Liver (tissue), 9 donors: Measurements from ENCODE around the gene SAMD4A. TPM values are rescaled to one million over a fixed set of nuclear protein-coding genes. Genes with fewer than 3 reads are reported as not detected.

Experiments used
- DNase-seq: peaks from one replicate; pipeline ENCODE4 v3.0.0-alpha.2; 2017; ENCODE audit warnings: low spot score
- H3K27ac ChIP-seq, 2 donors: one replicate each; pipeline ENCODE4 v1.7.0; 2013; ENCODE audit warnings: inconsistent platforms in 2 of 2, low read length in 2 of 2, control low read depth in 1 of 2, low read depth in 1 of 2, mild to moderate bottlenecking in 1 of 2
- H3K27me3 ChIP-seq, 4 donors: one replicate each; pipeline versions ENCODE4 v1.6.1 to v1.7.0; 2013; ENCODE audit warnings: low read length in 3 of 4, inconsistent platforms in 1 of 4, mild to moderate bottlenecking in 1 of 4, moderate library complexity in 1 of 4; ENCODE audit not compliant: control insufficient read depth in 4 of 4, insufficient read depth in 4 of 4
- H3K36me3 ChIP-seq, 4 donors: one replicate each; pipeline versions ENCODE4 v1.6.1 to v1.7.0; 2013; ENCODE audit warnings: low read length in 3 of 4, mild to moderate bottlenecking in 3 of 4, low read depth in 1 of 4, moderate library complexity in 1 of 4; ENCODE audit not compliant: control insufficient read depth in 4 of 4, insufficient read depth in 3 of 4
- H3K4me1 ChIP-seq, 4 donors: one replicate each; pipeline versions ENCODE4 v1.6.1 to v1.7.0; 2013; ENCODE audit warnings: low read length in 3 of 4, mild to moderate bottlenecking in 3 of 4, moderate library complexity in 1 of 4; ENCODE audit not compliant: control insufficient read depth in 4 of 4, insufficient read depth in 4 of 4
- H3K4me3 ChIP-seq, 3 donors: one replicate each; pipeline versions ENCODE4 v1.6.1 to v1.7.0; 2013; ENCODE audit warnings: low read length in 3 of 3, control low read depth in 1 of 3, low read depth in 1 of 3, mild to moderate bottlenecking in 1 of 3
- H3K9ac ChIP-seq, 2 donors: one replicate each; pipeline ENCODE4 v1.7.0; 2013; ENCODE audit warnings: low read length in 2 of 2, mild to moderate bottlenecking in 2 of 2, moderate library complexity in 2 of 2, control low read depth in 1 of 2, low read depth in 1 of 2
- H3K9me3 ChIP-seq, 4 donors: one replicate each; pipeline versions ENCODE4 v1.6.1 to v1.7.0; 2013; ENCODE audit warnings: low read length in 3 of 4; ENCODE audit not compliant: control insufficient read depth in 4 of 4
- CTCF ChIP-seq: fragments of 150-350 bp; IDR thresholded peaks from 2 replicates; pipeline ENCODE4 v1.5.1; 2017; ENCODE audit warnings: improper control_type of control experiment, low read depth, low read length; ENCODE audit not compliant: missing input control
- EGR1 ChIP-seq, 2 donors: IDR thresholded peaks; 2 replicates each; pipeline ENCODE4 v1.6.1; 2016 to 2018; ENCODE audit warnings: antibody characterized with exemption in 2 of 2, low read depth in 2 of 2
- FOXA1 ChIP-seq: IDR thresholded peaks from 2 replicates; pipeline ENCODE4 v1.6.1; 2016; ENCODE audit warnings: antibody characterized with exemption
- FOXA2 ChIP-seq: IDR thresholded peaks from 2 replicates; pipeline ENCODE4 v1.6.1; 2016; ENCODE audit warnings: antibody characterized with exemption
- GABPA ChIP-seq, 2 donors: IDR thresholded peaks in 1 of 2; conservative IDR thresholded peaks in 1 of 2; 2 replicates each; pipeline ENCODE4 v1.6.1; 2016; ENCODE audit warnings: antibody characterized with exemption in 2 of 2, mild to moderate bottlenecking in 1 of 2, moderate library complexity in 1 of 2
- HNF4A ChIP-seq, 2 donors: conservative IDR thresholded peaks; 2 replicates each; pipeline ENCODE4 v1.6.1; 2016; ENCODE audit warnings: antibody characterized with exemption in 2 of 2, mild to moderate bottlenecking in 2 of 2
- HNF4G ChIP-seq: IDR thresholded peaks from 2 replicates; pipeline ENCODE4 v1.6.1; 2016; ENCODE audit warnings: antibody characterized with exemption
- JUND ChIP-seq, 2 donors: IDR thresholded peaks; 2 replicates each; pipeline ENCODE4 v1.6.1; 2016; ENCODE audit warnings: antibody characterized with exemption in 2 of 2
- NR2F2 ChIP-seq: IDR thresholded peaks from 2 replicates; pipeline ENCODE4 v1.6.1; 2016; ENCODE audit warnings: antibody characterized with exemption
- RAD21 ChIP-seq, 2 donors: IDR thresholded peaks; 2 replicates each; pipeline ENCODE4 v1.6.1; 2016; ENCODE audit warnings: antibody characterized with exemption in 2 of 2, mild to moderate bottlenecking in 2 of 2
- RXRA ChIP-seq, 2 donors: IDR thresholded peaks; 2 replicates each; pipeline ENCODE4 v1.6.1; 2017 to 2018; ENCODE audit warnings: antibody characterized with exemption in 2 of 2, mild to moderate bottlenecking in 1 of 2
- SP1 ChIP-seq: IDR thresholded peaks from 2 replicates; pipeline ENCODE4 v1.6.1; 2018; ENCODE audit warnings: antibody characterized with exemption, mild to moderate bottlenecking
- TAF1 ChIP-seq: conservative IDR thresholded peaks from 2 replicates; pipeline ENCODE4 v1.6.1; 2016; ENCODE audit warnings: antibody characterized with exemption, mild to moderate bottlenecking
- YY1 ChIP-seq: IDR thresholded peaks from 2 replicates; pipeline ENCODE4 v1.6.1; 2016; ENCODE audit warnings: antibody characterized with exemption, mild to moderate bottlenecking
- ZBTB33 ChIP-seq: IDR thresholded peaks from 2 replicates; pipeline ENCODE4 v1.6.1; 2016; ENCODE audit warnings: antibody characterized with exemption
- WGBS: extraction: QIAGEN DNeasy Blood & Tissue Kit; methylation state at CpG from one replicate; pipeline ENCODE4 v1.1.7; 2013; 5-methylcytosine and 5-hydroxymethylcytosine counted together
- polyA plus RNA-seq, 2 donors: library from polyadenylated mRNA; stranded (reverse) in 1 of 2; unstranded in 1 of 2; fragments of 200-250 nt in 1 of 2; fragments of >200 nt in 1 of 2; fragmentation: Nextera tagmentation in 1 of 2; extraction: Ambion mirVana in 1 of 2; gene quantifications; one replicate each; pipeline versions ENCODE4 v1.2.1 to v1.2.3, GENCODE V29; 2013 to 2015
- total RNA-seq, 2 donors: library from RNA; depleted of rRNA; stranded (reverse); fragments of >200 nt; gene quantifications; one replicate each; pipeline ENCODE4 v1.2.3, GENCODE V29; 2014
- TF ChIP-seq, protein P1 (sequence below): IDR thresholded peaks from 2 replicates; pipeline ENCODE4 v1.6.1; 2016; ENCODE audit warnings: antibody characterized with exemption, mild to moderate bottlenecking
- TF ChIP-seq, protein P2 (sequence below): IDR thresholded peaks from 2 replicates; pipeline ENCODE4 v1.6.1; 2016; ENCODE audit warnings: antibody characterized with exemption
- TF ChIP-seq, protein P3 (sequence below): IDR thresholded peaks from 2 replicates; pipeline ENCODE4 v1.6.1; 2016; ENCODE audit warnings: antibody characterized with exemption
- donor health status: healthy.
- donor health status: healthy.
- donor health status: healthy.
- donor health status: healthy.
- donor health status: healthy.

SAMD4A gene
- total and polyA plus RNA-seq, 4 donors: 4.3 to 17.8 (median 8.1) TPM

GRCh38 chr14:54633076-54633475 is 66.1 kb downstream of the SAMD4A start:
- Histone ChIP-seq H3K36me3 (no peaks in the 10 kb centered on the region), H3K9ac (no peak overlapping the region), H3K4me3 (no peak overlapping the region), H3K27ac (no peak overlapping the region), H3K9me3 (no peaks in the 10 kb centered on the region), H3K27me3 (no peaks in the 10 kb centered on the region), H3K4me1 (peaks cover 0 to 3% (median 1%) of the 10 kb centered on the region in 4 donors)
- DNase-seq: no peak
- WGBS: 93% methylated on average over 4 of the region's 4 CpGs
- TF ChIP-seq FOXA2 (no peak), HNF4A (conservative IDR thresholded peaks at IDR 0.05) (no peak), HNF4G (no peak), CTCF (no peak), NR2F2 (no peak), GABPA (IDR thresholded peaks at IDR 0.05 in 1 of 2, conservative IDR thresholded peaks at IDR 0.05 in 1 of 2) (no peak), YY1 (no peak), RXRA (IDR thresholded peaks at IDR 0.05) (no peak), SP1 (no peak), RAD21 (IDR thresholded peaks at IDR 0.05) (no peak), EGR1 (IDR thresholded peaks at IDR 0.05; ENCODE audit: low read depth in 2 of 2) (no peak), ZBTB33 (no peak), TAF1 (no peak), JUND (IDR thresholded peaks at IDR 0.05) (no peak), FOXA1 (no peak)
- TF ChIP-seq, protein P1, sequence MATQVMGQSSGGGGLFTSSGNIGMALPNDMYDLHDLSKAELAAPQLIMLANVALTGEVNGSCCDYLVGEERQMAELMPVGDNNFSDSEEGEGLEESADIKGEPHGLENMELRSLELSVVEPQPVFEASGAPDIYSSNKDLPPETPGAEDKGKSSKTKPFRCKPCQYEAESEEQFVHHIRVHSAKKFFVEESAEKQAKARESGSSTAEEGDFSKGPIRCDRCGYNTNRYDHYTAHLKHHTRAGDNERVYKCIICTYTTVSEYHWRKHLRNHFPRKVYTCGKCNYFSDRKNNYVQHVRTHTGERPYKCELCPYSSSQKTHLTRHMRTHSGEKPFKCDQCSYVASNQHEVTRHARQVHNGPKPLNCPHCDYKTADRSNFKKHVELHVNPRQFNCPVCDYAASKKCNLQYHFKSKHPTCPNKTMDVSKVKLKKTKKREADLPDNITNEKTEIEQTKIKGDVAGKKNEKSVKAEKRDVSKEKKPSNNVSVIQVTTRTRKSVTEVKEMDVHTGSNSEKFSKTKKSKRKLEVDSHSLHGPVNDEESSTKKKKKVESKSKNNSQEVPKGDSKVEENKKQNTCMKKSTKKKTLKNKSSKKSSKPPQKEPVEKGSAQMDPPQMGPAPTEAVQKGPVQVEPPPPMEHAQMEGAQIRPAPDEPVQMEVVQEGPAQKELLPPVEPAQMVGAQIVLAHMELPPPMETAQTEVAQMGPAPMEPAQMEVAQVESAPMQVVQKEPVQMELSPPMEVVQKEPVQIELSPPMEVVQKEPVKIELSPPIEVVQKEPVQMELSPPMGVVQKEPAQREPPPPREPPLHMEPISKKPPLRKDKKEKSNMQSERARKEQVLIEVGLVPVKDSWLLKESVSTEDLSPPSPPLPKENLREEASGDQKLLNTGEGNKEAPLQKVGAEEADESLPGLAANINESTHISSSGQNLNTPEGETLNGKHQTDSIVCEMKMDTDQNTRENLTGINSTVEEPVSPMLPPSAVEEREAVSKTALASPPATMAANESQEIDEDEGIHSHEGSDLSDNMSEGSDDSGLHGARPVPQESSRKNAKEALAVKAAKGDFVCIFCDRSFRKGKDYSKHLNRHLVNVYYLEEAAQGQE: no peak
- TF ChIP-seq, protein P2, sequence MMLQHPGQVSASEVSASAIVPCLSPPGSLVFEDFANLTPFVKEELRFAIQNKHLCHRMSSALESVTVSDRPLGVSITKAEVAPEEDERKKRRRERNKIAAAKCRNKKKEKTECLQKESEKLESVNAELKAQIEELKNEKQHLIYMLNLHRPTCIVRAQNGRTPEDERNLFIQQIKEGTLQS: no peak
- TF ChIP-seq, protein P3, sequence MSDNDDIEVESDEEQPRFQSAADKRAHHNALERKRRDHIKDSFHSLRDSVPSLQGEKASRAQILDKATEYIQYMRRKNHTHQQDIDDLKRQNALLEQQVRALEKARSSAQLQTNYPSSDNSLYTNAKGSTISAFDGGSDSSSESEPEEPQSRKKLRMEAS: no peak
